Spleen (tissue), 11 donors: ENCODE data around the gene ACSF3. TPM values are rescaled to one million over a fixed set of nuclear protein-coding genes. Genes with fewer than 3 reads are reported as not detected.
A peak's percentile ranks its signal among the peaks of the same experiment; 100 is the strongest.

Experiments
- DNase-seq: peaks from one replicate; pipeline ENCODE4 v3.0.0-alpha.2; 2020
- H3K27ac ChIP-seq, 8 donors: fragments of 200-600 bp; sonication (generic) in 7 of 8; 1 replicate in 4 of 8; 2 replicates in 4 of 8; pipeline versions ENCODE4 v1.5.0 to v1.8.0; 2016 to 2021; ENCODE audit warnings: inconsistent platforms in 4 of 8, mild to moderate bottlenecking in 4 of 8, moderate library complexity in 1 of 8
- H3K27me3 ChIP-seq, 7 donors: fragments of 200-600 bp; sonication (generic) in 6 of 7; replicated peaks in 1 of 7; 1 replicate in 4 of 7; 2 replicates in 3 of 7; pipeline versions ENCODE4 v1.5.0 to v1.8.0; 2016 to 2021; ENCODE audit warnings: inconsistent platforms in 3 of 7, mild to moderate bottlenecking in 1 of 7
- H3K36me3 ChIP-seq, 6 donors: fragments of 200-600 bp; sonication (generic) in 5 of 6; 1 replicate in 4 of 6; 2 replicates in 2 of 6; pipeline versions ENCODE4 v1.5.0 to v1.8.0; 2016 to 2021; ENCODE audit warnings: inconsistent platforms in 2 of 6
- H3K4me1 ChIP-seq, 6 donors: fragments of 200-600 bp; sonication (generic) in 5 of 6; 1 replicate in 3 of 6; 2 replicates in 3 of 6; pipeline versions ENCODE4 v1.5.0 to v1.8.0; 2016 to 2021; ENCODE audit warnings: inconsistent platforms in 3 of 6
- H3K4me3 ChIP-seq, 8 donors: fragments of 200-600 bp; sonication (generic) in 7 of 8; 1 replicate in 4 of 8; 2 replicates in 4 of 8; pipeline versions ENCODE4 v1.5.0 to v1.8.0; 2016 to 2021; ENCODE audit warnings: inconsistent platforms in 4 of 8, mild to moderate bottlenecking in 4 of 8, moderate library complexity in 2 of 8
- H3K9me3 ChIP-seq, 8 donors: fragments of 200-600 bp; sonication (generic) in 7 of 8; 1 replicate in 4 of 8; 2 replicates in 4 of 8; pipeline versions ENCODE4 v1.5.0 to v1.8.0; 2016 to 2021; ENCODE audit warnings: inconsistent platforms in 4 of 8
- CTCF ChIP-seq, 11 experiments: fragments of 200-600 bp in 7 of 11; fragments of 450-650 bp in 4 of 11; sonication (generic) in 4 of 11; IDR thresholded peaks in 8 of 11; conservative IDR thresholded peaks in 3 of 11; 1 replicate in 7 of 11; 2 replicates in 4 of 11; pipeline versions ENCODE4 v1.4.0 to v1.8.0; 2016 to 2021; ENCODE audit warnings: antibody characterized with exemption in 11 of 11, inconsistent platforms in 4 of 11, mild to moderate bottlenecking in 1 of 11
- POLR2A ChIP-seq, 3 donors: fragments of 450-650 bp; IDR thresholded peaks; one replicate each; pipeline ENCODE4 v1.5.1; 2017; ENCODE audit warnings: antibody characterized with exemption in 3 of 3, mild to moderate bottlenecking in 1 of 3
- POLR2AphosphoS5 ChIP-seq, 3 donors: sonication (generic); formaldehyde crosslinking; IDR thresholded peaks; one replicate each; pipeline ENCODE4 v1.5.1; 2017; ENCODE audit warnings: antibody characterized with exemption in 3 of 3
- WGBS, 5 donors: extraction: QIAGEN DNeasy Blood & Tissue Kit in 3 of 5; methylation state at CpG; one replicate each; pipeline versions ENCODE4 v1.1.5 to v1.1.7; 2013 to 2018; 5-methylcytosine and 5-hydroxymethylcytosine counted together
- intact Hi-C: fragments of 100-400 bp; cut with DNase I; formaldehyde crosslinking; loops from one replicate; pipeline ENCODE4 v1.15.0; 2023; ENCODE audit warnings: low total_unique reads
- polyA plus RNA-seq, 3 donors: library from polyadenylated mRNA; stranded (reverse); fragments of 200-250 nt; gene quantifications; one replicate each; pipeline ENCODE4 v1.2.1, GENCODE V29; 2013
- total RNA-seq, 7 donors: library from RNA; depleted of rRNA in 3 of 7; stranded (reverse); fragments of >200 nt in 3 of 7; fragmentation: NEBNext Ultra II Directional in 4 of 7; extraction: Animal tissue kit (Norgen Biotek cat#: 25700) in 4 of 7; gene quantifications; one replicate each; pipeline versions ENCODE4 v1.1.0 to v1.2.1, GENCODE V29; 2016 to 2021
- donor health status: healthy with polysubstance abuse.
- donor health status: DM: no; HTN: no; CAD: no; lungs with moderate emphysema.
- donor health status: DM: no; HTN: no; CAD: no.
- donor health status: Bipolar disorder and iron deficiency.
- donor health status: healthy.
- donor health status: DM: no; HTN: no; CAD: no.
- donor health status: DM: yes; HTN: yes; CAD: no.

ACSF3 gene
- total and polyA plus RNA-seq, 10 donors, result 35.4 to 68.1 (median 49.1) TPM

- intact Hi-C loops, result no loop called here
- peaks cover 46 to 95% (median 81%) of the 10 kb centered on the region in 6 donors for H3K4me1 ChIP-seq
Measured at GRCh38 chr16:89095491-89095951, 1.9 kb downstream of the ACSF3 start.

GRCh38 chr16:89096042-89096717 lies 2.5 kb downstream of the ACSF3 start:
- peaks cover 0 to 10% (median 0%) of the 10 kb centered on the region in 7 donors for H3K27me3 ChIP-seq
- peaks cover 0 to 38% (median 7%) of the 10 kb centered on the region in 6 donors for H3K36me3 ChIP-seq
- peaks cover 46 to 95% (median 81%) of the 10 kb centered on the region in 6 donors for H3K4me1 ChIP-seq
- TF ChIP-seq POLR2A (IDR thresholded peaks at IDR 0.05) (no peak), POLR2AphosphoS5 (IDR thresholded peaks at IDR 0.05) (no peak), CTCF (IDR thresholded peaks at IDR 0.05 in 8 of 11, conservative IDR thresholded peaks at IDR 0.05 in 3 of 11) (no peak)
- 83 to 89% (median 88%) methylated on average over 12 to 20 of the region's 20 CpGs for WGBS, 5 donors
- intact Hi-C loops, result no loop called here
- peak overlapping the region in 5 of 8 donors; percentile 29 to 91 (median 85) for H3K27ac ChIP-seq
- DNase-seq, result no peak
- H3K9me3 ChIP-seq, result no peaks in the 10 kb centered on the region
- peak overlapping the region in 1 of 8 donors; percentile 93 for H3K4me3 ChIP-seq

More at GRCh38 chr16:89095491-89095951, 1.9 kb downstream of the ACSF3 start:
- DNase-seq, result no peak
- peak overlapping the region in 2 of 8 donors; percentile 76 to 93 for H3K4me3 ChIP-seq
- no peaks in the 10 kb centered on the region for H3K9me3 ChIP-seq
- peaks cover 0 to 31% (median under 1%) of the 10 kb centered on the region in 6 donors for H3K36me3 ChIP-seq
- peak overlapping the region in 4 of 8 donors; percentile 75 to 91 (median 86) for H3K27ac ChIP-seq
- peaks cover 0 to 15% (median 0%) of the 10 kb centered on the region in 7 donors for H3K27me3 ChIP-seq
- TF ChIP-seq CTCF (IDR thresholded peaks at IDR 0.05 in 8 of 11, conservative IDR thresholded peaks at IDR 0.05 in 3 of 11) (no peak), POLR2A (IDR thresholded peaks at IDR 0.05) (no peak), POLR2AphosphoS5 (IDR thresholded peaks at IDR 0.05) (peak in 1 of 3 donors; percentile 12)
- 56 to 66% (median 59%) methylated on average over 21 of the region's 21 CpGs for WGBS, 5 donors

GRCh38 chr16:89096768-89097391 lies 3.2 kb downstream of the ACSF3 start:
- DNase-seq, result peak; percentile 74
- Histone ChIP-seq H3K27ac (peak overlapping the region in 7 of 8 donors; percentile 29 to 91 (median 74)), H3K9me3 (no peaks in the 10 kb centered on the region), H3K4me3 (peak overlapping the region in 1 of 8 donors; percentile 93), H3K36me3 (peaks cover 0 to 45% (median 14%) of the 10 kb centered on the region in 6 donors), H3K4me1 (peaks cover 46 to 94% (median 79%) of the 10 kb centered on the region in 6 donors), H3K27me3 (peaks cover 0 to 3% (median 0%) of the 10 kb centered on the region in 7 donors)
- intact Hi-C loops, result no loop called here
- 64 to 68% (median 68%) methylated on average over 24 of the region's 24 CpGs for WGBS, 5 donors
- TF ChIP-seq POLR2AphosphoS5 (IDR thresholded peaks at IDR 0.05) (no peak), POLR2A (IDR thresholded peaks at IDR 0.05) (no peak), CTCF (IDR thresholded peaks at IDR 0.05 in 8 of 11, conservative IDR thresholded peaks at IDR 0.05 in 3 of 11) (no peak)

- no peaks in the 10 kb centered on the region for H3K27me3 ChIP-seq
- H3K36me3 ChIP-seq, result peaks cover 0 to 50% (median 20%) of the 10 kb centered on the region in 6 donors
- 51 to 63% (median 60%) methylated on average over 13 to 14 of the region's 14 CpGs for WGBS, 5 donors
- peak overlapping the region in 7 of 8 donors; percentile 7 to 91 (median 74) for H3K27ac ChIP-seq
- DNase-seq, result no peak
- intact Hi-C loops, result no loop called here
- peak overlapping the region in 1 of 8 donors; percentile 93 for H3K4me3 ChIP-seq
- H3K9me3 ChIP-seq, result no peaks in the 10 kb centered on the region
- TF ChIP-seq POLR2AphosphoS5 (IDR thresholded peaks at IDR 0.05), result no peak
- TF ChIP-seq CTCF (IDR thresholded peaks at IDR 0.05 in 8 of 11, conservative IDR thresholded peaks at IDR 0.05 in 3 of 11), result no peak
- TF ChIP-seq POLR2A (IDR thresholded peaks at IDR 0.05), result no peak
- peaks cover 46 to 94% (median 74%) of the 10 kb centered on the region in 6 donors for H3K4me1 ChIP-seq
Measured at GRCh38 chr16:89097392-89097772, 3.7 kb downstream of the ACSF3 start.
